ENCODE results near the gene DGKA.

DNA sequence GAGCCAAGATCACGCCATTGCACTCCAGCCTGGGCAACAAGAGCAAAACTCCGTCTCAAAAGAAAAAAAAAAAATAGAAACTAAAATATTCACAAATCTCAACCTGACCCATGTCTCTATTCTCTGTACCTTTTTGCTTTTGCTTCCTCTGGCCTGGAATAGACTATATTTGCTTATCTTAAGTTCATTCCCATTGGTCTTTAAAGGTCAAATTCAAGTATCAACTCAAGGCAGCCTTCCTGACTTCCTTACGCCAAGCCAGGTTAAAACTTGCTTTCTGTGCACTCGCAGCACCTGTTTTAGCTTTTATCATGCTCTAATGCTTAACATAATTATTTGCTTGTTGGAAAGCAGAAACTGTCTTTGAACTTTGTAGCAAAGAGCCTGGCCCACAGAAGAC is 18.1 kb upstream of the DGKA start:
- TF ChIP-seq TCF7L2 (IDR thresholded peaks at IDR 0.05; ENCODE audit: low read depth, low read length) (no peak), POLR2AphosphoS5 (IDR thresholded peaks at IDR 0.05; ENCODE audit: low read depth, low read length) (no peak)
- TF ChIP-seq, protein P1, sequence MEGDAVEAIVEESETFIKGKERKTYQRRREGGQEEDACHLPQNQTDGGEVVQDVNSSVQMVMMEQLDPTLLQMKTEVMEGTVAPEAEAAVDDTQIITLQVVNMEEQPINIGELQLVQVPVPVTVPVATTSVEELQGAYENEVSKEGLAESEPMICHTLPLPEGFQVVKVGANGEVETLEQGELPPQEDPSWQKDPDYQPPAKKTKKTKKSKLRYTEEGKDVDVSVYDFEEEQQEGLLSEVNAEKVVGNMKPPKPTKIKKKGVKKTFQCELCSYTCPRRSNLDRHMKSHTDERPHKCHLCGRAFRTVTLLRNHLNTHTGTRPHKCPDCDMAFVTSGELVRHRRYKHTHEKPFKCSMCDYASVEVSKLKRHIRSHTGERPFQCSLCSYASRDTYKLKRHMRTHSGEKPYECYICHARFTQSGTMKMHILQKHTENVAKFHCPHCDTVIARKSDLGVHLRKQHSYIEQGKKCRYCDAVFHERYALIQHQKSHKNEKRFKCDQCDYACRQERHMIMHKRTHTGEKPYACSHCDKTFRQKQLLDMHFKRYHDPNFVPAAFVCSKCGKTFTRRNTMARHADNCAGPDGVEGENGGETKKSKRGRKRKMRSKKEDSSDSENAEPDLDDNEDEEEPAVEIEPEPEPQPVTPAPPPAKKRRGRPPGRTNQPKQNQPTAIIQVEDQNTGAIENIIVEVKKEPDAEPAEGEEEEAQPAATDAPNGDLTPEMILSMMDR (IDR thresholded peaks at IDR 0.05) = no peak
- TF ChIP-seq, protein P2, sequence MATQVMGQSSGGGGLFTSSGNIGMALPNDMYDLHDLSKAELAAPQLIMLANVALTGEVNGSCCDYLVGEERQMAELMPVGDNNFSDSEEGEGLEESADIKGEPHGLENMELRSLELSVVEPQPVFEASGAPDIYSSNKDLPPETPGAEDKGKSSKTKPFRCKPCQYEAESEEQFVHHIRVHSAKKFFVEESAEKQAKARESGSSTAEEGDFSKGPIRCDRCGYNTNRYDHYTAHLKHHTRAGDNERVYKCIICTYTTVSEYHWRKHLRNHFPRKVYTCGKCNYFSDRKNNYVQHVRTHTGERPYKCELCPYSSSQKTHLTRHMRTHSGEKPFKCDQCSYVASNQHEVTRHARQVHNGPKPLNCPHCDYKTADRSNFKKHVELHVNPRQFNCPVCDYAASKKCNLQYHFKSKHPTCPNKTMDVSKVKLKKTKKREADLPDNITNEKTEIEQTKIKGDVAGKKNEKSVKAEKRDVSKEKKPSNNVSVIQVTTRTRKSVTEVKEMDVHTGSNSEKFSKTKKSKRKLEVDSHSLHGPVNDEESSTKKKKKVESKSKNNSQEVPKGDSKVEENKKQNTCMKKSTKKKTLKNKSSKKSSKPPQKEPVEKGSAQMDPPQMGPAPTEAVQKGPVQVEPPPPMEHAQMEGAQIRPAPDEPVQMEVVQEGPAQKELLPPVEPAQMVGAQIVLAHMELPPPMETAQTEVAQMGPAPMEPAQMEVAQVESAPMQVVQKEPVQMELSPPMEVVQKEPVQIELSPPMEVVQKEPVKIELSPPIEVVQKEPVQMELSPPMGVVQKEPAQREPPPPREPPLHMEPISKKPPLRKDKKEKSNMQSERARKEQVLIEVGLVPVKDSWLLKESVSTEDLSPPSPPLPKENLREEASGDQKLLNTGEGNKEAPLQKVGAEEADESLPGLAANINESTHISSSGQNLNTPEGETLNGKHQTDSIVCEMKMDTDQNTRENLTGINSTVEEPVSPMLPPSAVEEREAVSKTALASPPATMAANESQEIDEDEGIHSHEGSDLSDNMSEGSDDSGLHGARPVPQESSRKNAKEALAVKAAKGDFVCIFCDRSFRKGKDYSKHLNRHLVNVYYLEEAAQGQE (IDR thresholded peaks at IDR 0.05; ENCODE audit: insufficient read depth in 1 of 2, low read depth in 2 of 2, low read length in 1 of 2) = no peak
